ENCODE data around the gene PPP2R2D.

Gene PPP2R2D

DNA sequence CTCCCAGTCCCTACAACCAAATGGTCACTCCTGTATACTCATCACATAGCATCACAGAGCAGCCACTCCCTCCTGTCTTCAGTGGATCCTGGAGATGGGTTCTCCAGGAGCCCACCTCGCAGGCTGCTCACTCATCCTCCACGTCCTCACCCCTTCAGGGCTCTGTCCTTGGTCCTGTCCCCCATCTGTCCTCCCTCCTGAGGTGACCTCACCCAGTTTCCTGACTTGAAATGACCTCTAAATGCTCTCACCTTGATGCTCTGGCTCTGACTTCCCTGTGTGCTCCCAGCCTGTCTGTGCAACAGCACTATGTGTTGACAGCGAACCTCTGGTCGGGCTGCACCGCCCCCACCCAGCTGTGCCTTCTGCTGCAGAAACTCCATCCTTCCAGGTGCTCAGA, 2.1 kb upstream of the PPP2R2D start:
- no peak overlapping the region for H3K27ac ChIP-seq
- TF ChIP-seq, protein P1, sequence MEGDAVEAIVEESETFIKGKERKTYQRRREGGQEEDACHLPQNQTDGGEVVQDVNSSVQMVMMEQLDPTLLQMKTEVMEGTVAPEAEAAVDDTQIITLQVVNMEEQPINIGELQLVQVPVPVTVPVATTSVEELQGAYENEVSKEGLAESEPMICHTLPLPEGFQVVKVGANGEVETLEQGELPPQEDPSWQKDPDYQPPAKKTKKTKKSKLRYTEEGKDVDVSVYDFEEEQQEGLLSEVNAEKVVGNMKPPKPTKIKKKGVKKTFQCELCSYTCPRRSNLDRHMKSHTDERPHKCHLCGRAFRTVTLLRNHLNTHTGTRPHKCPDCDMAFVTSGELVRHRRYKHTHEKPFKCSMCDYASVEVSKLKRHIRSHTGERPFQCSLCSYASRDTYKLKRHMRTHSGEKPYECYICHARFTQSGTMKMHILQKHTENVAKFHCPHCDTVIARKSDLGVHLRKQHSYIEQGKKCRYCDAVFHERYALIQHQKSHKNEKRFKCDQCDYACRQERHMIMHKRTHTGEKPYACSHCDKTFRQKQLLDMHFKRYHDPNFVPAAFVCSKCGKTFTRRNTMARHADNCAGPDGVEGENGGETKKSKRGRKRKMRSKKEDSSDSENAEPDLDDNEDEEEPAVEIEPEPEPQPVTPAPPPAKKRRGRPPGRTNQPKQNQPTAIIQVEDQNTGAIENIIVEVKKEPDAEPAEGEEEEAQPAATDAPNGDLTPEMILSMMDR (conservative IDR thresholded peaks at IDR 0.05) = no peak
- TF ChIP-seq ZFX (IDR thresholded peaks at IDR 0.05) = no peak

DNA sequence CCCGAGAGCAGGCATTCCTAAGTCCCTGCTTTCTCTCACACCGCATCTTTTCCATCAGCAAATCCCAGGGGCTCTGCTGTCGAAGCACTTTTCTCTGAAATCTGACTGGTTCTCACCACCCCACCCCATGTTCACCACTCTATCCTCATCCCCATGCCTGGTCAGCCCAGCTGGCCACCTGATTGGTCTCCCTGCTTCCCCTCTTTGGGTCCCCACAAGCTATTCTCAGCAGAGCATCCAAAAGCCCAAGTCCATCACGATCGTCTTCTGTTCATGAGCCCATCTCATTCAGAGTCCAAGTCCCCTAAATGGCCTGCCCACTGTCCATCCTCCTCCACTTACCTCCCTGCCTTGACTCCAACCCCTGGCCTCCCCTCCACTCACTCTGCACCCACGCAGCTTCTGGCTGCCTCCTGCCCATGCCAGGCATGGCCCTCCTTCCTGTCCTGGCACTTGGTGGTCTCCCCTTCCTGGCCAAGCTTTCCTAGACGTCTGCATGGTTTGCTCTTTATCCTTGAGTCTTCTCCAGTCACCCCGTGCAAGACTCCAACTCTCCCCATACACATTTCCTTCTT, 1.6 kb upstream of the PPP2R2D start:
- no peak overlapping the region for H3K27ac ChIP-seq
- no peak for TF ChIP-seq ZFX (IDR thresholded peaks at IDR 0.05)
- TF ChIP-seq, protein P1 (conservative IDR thresholded peaks at IDR 0.05) = no peak

DNA sequence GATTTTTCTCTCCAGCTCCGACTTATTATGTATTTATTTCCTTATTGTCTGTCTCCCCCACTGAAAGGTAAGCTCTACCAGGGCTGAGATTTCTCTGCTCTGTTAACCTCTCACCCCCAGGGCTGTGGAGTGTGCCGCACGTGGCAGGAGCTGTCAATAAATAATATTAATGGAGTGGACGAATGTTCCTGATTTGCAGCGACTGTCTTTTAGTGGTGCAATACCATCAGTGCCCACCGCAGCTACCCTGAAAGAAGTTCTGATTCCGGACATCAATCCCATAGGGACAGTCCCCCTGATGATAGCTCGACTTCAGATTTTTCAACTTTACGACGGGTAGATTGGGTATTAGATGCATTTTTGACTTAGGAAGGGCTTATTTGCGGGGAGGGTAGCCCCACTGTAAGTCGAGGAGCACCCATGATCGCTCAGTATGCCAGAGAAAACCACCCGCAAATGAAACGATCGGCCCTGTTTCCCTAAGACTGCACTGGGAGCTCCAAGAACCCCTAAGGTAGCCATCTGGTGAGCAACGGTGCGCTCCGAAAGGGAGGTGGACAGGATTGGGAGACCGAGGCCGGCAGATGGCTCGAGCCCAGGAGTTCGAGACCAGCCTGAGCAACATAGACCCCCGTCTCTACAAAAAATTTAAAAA, 986 bp upstream of the PPP2R2D start:
- TF ChIP-seq, protein P1 (conservative IDR thresholded peaks at IDR 0.05) = no peak; the same call in 1 of the 2 replicates
- TF ChIP-seq ZFX (IDR thresholded peaks at IDR 0.05) = no peak
- peak overlapping the region; percentile 92 for H3K27ac ChIP-seq

DNA sequence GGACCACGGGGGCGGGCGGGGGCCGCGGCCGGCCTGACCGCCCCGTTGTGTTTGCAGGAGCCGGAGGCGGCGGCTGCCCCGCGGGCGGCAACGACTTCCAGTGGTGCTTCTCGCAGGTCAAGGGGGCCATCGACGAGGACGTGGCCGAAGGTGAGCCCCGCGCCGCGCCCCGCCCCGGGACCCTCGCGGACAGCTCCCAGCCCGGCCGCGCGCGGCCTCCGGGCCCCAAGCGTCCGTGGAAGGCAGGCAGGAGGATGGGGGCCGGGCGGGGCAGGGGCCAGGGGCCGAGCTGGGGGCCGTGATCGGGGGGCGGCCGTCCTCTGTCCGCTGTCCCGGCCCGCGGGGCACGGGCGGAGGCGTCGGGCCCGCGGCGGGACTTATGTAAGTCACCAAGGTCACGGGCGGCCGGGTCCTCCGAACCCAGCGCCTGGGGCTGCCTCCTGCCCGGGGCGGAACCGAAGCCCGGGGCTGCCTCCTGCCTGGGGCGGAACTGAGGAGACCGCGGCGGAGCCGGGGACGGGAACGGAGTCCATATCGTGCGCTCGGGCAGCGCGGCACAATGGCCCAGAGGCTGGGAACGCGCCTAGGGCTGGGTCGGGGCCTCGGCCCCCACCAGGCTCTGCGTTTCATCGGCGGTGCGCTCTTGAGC, 497 bp downstream of the PPP2R2D start:
- H3K27ac ChIP-seq = peak overlapping the region; percentile 92
- peak; percentile 94 for TF ChIP-seq ZFX (IDR thresholded peaks at IDR 0.05)
- TF ChIP-seq, protein P1 (conservative IDR thresholded peaks at IDR 0.05) = no peak

DNA sequence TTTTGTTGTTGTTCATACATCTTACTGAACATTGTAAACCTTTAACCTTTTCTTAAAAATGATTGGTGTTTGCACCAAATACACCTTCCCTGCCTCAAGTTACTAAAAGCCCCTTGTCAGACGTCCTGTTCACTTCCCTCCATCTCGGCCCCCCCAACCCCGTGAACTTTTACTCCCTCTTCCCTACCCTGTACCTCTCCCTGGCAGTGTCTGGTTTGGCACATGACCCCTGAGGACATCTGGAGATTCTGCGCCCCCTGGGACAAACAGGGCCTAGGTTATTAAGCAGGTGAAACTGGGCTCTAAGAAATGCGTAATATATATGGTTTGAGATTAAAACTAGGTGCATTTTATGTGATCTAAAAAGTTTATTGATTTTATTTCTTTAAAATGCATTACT, 1.4 kb downstream of the PPP2R2D start:
- peak overlapping the region; percentile 92 for H3K27ac ChIP-seq
- TF ChIP-seq, protein P1 (conservative IDR thresholded peaks at IDR 0.05) = no peak
- no peak for TF ChIP-seq ZFX (IDR thresholded peaks at IDR 0.05)

DNA sequence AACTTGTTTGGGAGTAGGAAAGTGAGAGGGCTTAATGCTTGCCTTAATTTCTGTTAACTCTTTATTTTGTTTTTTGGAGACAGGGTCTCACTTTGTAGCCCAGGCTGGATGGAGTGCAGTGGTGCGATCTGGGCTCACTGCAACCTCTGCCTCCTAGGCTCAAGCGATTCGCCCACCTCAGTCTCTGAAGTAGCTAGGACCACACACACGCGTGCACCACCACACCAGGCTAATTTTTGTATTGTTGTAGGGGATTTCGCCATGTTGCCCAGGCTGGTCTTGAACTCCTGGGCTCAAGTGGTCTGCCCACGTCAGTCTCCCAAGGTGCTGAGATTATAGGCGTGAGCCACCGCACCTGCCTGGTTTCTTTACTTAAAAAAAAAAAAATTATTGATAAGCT, 1.9 kb downstream of the PPP2R2D start:
- H3K27ac ChIP-seq = peak overlapping the region; percentile 92; the same call in 1 of the 2 replicates
- TF ChIP-seq ZFX (IDR thresholded peaks at IDR 0.05) = no peak
- TF ChIP-seq, protein P1 (conservative IDR thresholded peaks at IDR 0.05) = no peak

DNA sequence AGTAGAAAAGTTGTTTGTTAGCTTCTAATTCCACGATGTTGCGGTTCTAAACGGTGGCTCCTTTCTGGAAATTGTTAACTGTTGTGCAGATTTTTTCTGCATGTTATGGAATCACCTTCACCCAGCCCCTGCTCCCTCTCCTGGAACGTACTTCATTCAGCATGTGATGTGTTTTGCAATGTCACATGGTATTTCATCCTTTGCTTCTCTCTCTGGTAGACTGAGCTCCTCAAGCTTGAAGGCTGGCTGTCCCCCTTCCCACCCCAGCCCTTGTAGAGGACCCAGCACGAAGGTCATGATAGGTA, 4.4 kb downstream of the PPP2R2D start:
- peak overlapping the region; percentile 62 for H3K27ac ChIP-seq

More for the DNA sequence above, 4.4 kb downstream of the PPP2R2D start:
- TF ChIP-seq, protein P1 (conservative IDR thresholded peaks at IDR 0.05) = no peak
- TF ChIP-seq ZFX (IDR thresholded peaks at IDR 0.05) = no peak

All from C4-2B (cell line).